ENCODE measurements around the gene INMT.

The INMT gene

GRCh38 chr7:30738026-30738915 is 13.7 kb upstream of the INMT start:
- H3K4me3 ChIP-seq (ENCODE audit: control insufficient read depth, low read depth, low read length): no peak overlapping the region
- DNase-seq (ENCODE audit: low read depth): no peak
- TF ChIP-seq CTCF (conservative IDR thresholded peaks at IDR 0.05; ENCODE audit: control insufficient read depth, insufficient read depth, low read depth, low read length): no peak

GRCh38 chr7:30739691-30740090 is 12.2 kb upstream of the INMT start:
- no peak overlapping the region for H3K4me3 ChIP-seq (ENCODE audit: control insufficient read depth, low read depth, low read length)
- TF ChIP-seq CTCF (conservative IDR thresholded peaks at IDR 0.05; ENCODE audit: control insufficient read depth, insufficient read depth, low read depth, low read length): no peak
- DNase-seq (ENCODE audit: low read depth): no peak

- peak; percentile 99 for TF ChIP-seq CTCF (conservative IDR thresholded peaks at IDR 0.05; ENCODE audit: control insufficient read depth, insufficient read depth, low read depth, low read length)
- no peak overlapping the region for H3K4me3 ChIP-seq (ENCODE audit: control insufficient read depth, low read depth, low read length)
- peak; percentile 63 for DNase-seq (ENCODE audit: low read depth)
Measured at GRCh38 chr7:30740417-30741181, 11.3 kb upstream of the INMT start.

GRCh38 chr7:30741289-30741688 is 10.6 kb upstream of the INMT start:
- H3K4me3 ChIP-seq (ENCODE audit: control insufficient read depth, low read depth, low read length): no peak overlapping the region
- no peak for DNase-seq (ENCODE audit: low read depth)
- no peak for TF ChIP-seq CTCF (conservative IDR thresholded peaks at IDR 0.05; ENCODE audit: control insufficient read depth, insufficient read depth, low read depth, low read length)

GRCh38 chr7:30743371-30744074 is 8.4 kb upstream of the INMT start:
- peak; percentile 47 for DNase-seq (ENCODE audit: low read depth)
- no peak overlapping the region for H3K4me3 ChIP-seq (ENCODE audit: control insufficient read depth, low read depth, low read length)
- TF ChIP-seq CTCF (conservative IDR thresholded peaks at IDR 0.05; ENCODE audit: control insufficient read depth, insufficient read depth, low read depth, low read length): peak; percentile 38

- no peak for TF ChIP-seq CTCF (conservative IDR thresholded peaks at IDR 0.05; ENCODE audit: control insufficient read depth, insufficient read depth, low read depth, low read length)
- no peak for DNase-seq (ENCODE audit: low read depth)
- H3K4me3 ChIP-seq (ENCODE audit: control insufficient read depth, low read depth, low read length): no peak overlapping the region
Measured at GRCh38 chr7:30744075-30744417, 7.9 kb upstream of the INMT start.

Measured in fibroblast of mammary gland (primary cell).